Measurements from ENCODE around the gene EPHB4.

The EPHB4 gene

GRCh38 chr7:100861616-100861985, 34.3 kb upstream of the EPHB4 start:
- Histone ChIP-seq H3K4me1 (ENCODE audit: low read depth, poor library complexity, severe bottlenecking) (no peaks in the 10 kb centered on the region), H3K9ac (no peak overlapping the region), H3K36me3 (ENCODE audit: insufficient read depth) (no peaks in the 10 kb centered on the region), H3K27ac (no peak overlapping the region), H3K4me2 (no peak overlapping the region), H2AFZ (ENCODE audit: low read depth) (no peak overlapping the region), H3K79me2 (ENCODE audit: insufficient read depth, low read depth) (no peaks in the 10 kb centered on the region), H3K4me3 (IDR thresholded peaks at IDR 0.05; ENCODE audit: insufficient read depth, low read depth, low read length) (no peak overlapping the region), H4K20me1 (ENCODE audit: insufficient read depth) (no peaks in the 10 kb centered on the region), H3K27me3 (ENCODE audit: insufficient read depth, low read depth) (no peaks in the 10 kb centered on the region)
- no peak for TF ChIP-seq CTCF (conservative IDR thresholded peaks at IDR 0.05; ENCODE audit: low read depth, low read length)

GRCh38 chr7:100860702-100861615, 33.6 kb upstream of the EPHB4 start:
- H3K79me2 ChIP-seq (ENCODE audit: insufficient read depth, low read depth), result no peaks in the 10 kb centered on the region
- no peak overlapping the region for H3K27ac ChIP-seq
- H3K4me1 ChIP-seq (ENCODE audit: low read depth, poor library complexity, severe bottlenecking), result no peaks in the 10 kb centered on the region
- no peak overlapping the region for H3K9ac ChIP-seq
- no peak overlapping the region for H3K4me3 ChIP-seq (IDR thresholded peaks at IDR 0.05; ENCODE audit: insufficient read depth, low read depth, low read length)
- no peaks in the 10 kb centered on the region for H3K36me3 ChIP-seq (ENCODE audit: insufficient read depth)
- H3K27me3 ChIP-seq (ENCODE audit: insufficient read depth, low read depth), result no peaks in the 10 kb centered on the region
- H2AFZ ChIP-seq (ENCODE audit: low read depth), result no peak overlapping the region
- no peaks in the 10 kb centered on the region for H4K20me1 ChIP-seq (ENCODE audit: insufficient read depth)
- no peak for TF ChIP-seq CTCF (conservative IDR thresholded peaks at IDR 0.05; ENCODE audit: low read depth, low read length)
- H3K4me2 ChIP-seq, result no peak overlapping the region

- H3K9ac ChIP-seq, result no peak overlapping the region
- TF ChIP-seq CTCF (conservative IDR thresholded peaks at IDR 0.05; ENCODE audit: low read depth, low read length), result no peak
- H3K4me1 ChIP-seq (ENCODE audit: low read depth, poor library complexity, severe bottlenecking), result no peaks in the 10 kb centered on the region
- H3K36me3 ChIP-seq (ENCODE audit: insufficient read depth), result no peaks in the 10 kb centered on the region
- no peaks in the 10 kb centered on the region for H3K27me3 ChIP-seq (ENCODE audit: insufficient read depth, low read depth)
- H3K27ac ChIP-seq, result no peak overlapping the region
- H4K20me1 ChIP-seq (ENCODE audit: insufficient read depth), result no peaks in the 10 kb centered on the region
- H3K79me2 ChIP-seq (ENCODE audit: insufficient read depth, low read depth), result no peaks in the 10 kb centered on the region
- H2AFZ ChIP-seq (ENCODE audit: low read depth), result no peak overlapping the region
- H3K4me2 ChIP-seq, result no peak overlapping the region
- H3K4me3 ChIP-seq (IDR thresholded peaks at IDR 0.05; ENCODE audit: insufficient read depth, low read depth, low read length), result no peak overlapping the region
Observed at GRCh38 chr7:100859856-100860255, 32.5 kb upstream of the EPHB4 start.

- no peaks in the 10 kb centered on the region for H3K36me3 ChIP-seq (ENCODE audit: insufficient read depth)
- no peak overlapping the region for H3K9ac ChIP-seq
- TF ChIP-seq CTCF (conservative IDR thresholded peaks at IDR 0.05; ENCODE audit: low read depth, low read length), result no peak
- peaks cover 5% of the 10 kb centered on the region; the same call in 1 of the 2 replicates for H3K79me2 ChIP-seq (ENCODE audit: insufficient read depth, low read depth)
- no peaks in the 10 kb centered on the region for H3K27me3 ChIP-seq (ENCODE audit: insufficient read depth, low read depth)
- H3K4me2 ChIP-seq, result no peak overlapping the region
- H2AFZ ChIP-seq (ENCODE audit: low read depth), result no peak overlapping the region
- H3K4me1 ChIP-seq (ENCODE audit: low read depth, poor library complexity, severe bottlenecking), result peaks cover under 1% of the 10 kb centered on the region
- H3K4me3 ChIP-seq (IDR thresholded peaks at IDR 0.05; ENCODE audit: insufficient read depth, low read depth, low read length), result no peak overlapping the region
- H3K27ac ChIP-seq, result no peak overlapping the region
- no peaks in the 10 kb centered on the region for H4K20me1 ChIP-seq (ENCODE audit: insufficient read depth)
Observed at GRCh38 chr7:100856871-100857282, 29.6 kb upstream of the EPHB4 start.

Measured in KMS-11 (cell line).